Nephron (organoid): ENCODE results near the gene FAM72B.
"Not testable (repeated sequence)": the region's sequence is repeated elsewhere in the genome, so short reads cannot be mapped to it uniquely, and the experiment has no call there.

Experiments used
- H3K27ac Mint-ChIP-seq, 3 experiments: 2 replicates each; pipeline ENCODE4 v1.8.0; 2020; ENCODE audit warnings: mixed read lengths in 3 of 3, mild to moderate bottlenecking in 2 of 3, moderate library complexity in 1 of 3
- H3K27me3 Mint-ChIP-seq: 2 replicates; pipeline ENCODE4 v1.8.0; 2021; ENCODE audit warnings: low read depth, mild to moderate bottlenecking, moderate library complexity, mixed read lengths
- H3K36me3 Mint-ChIP-seq: 2 replicates; pipeline ENCODE4 v1.8.0; 2020; ENCODE audit warnings: low read depth, mixed read lengths
- H3K4me1 Mint-ChIP-seq: 2 replicates; pipeline ENCODE4 v1.8.0; 2020; ENCODE audit warnings: mixed read lengths
- H3K4me3 Mint-ChIP-seq, 3 experiments: 2 replicates each; pipeline ENCODE4 v1.8.0; 2020; ENCODE audit warnings: mild to moderate bottlenecking in 3 of 3, mixed read lengths in 3 of 3, moderate library complexity in 2 of 3
- H3K9me3 Mint-ChIP-seq: 2 replicates; pipeline ENCODE4 v1.8.0; 2020; ENCODE audit warnings: mixed read lengths

Gene FAM72B

DNA sequence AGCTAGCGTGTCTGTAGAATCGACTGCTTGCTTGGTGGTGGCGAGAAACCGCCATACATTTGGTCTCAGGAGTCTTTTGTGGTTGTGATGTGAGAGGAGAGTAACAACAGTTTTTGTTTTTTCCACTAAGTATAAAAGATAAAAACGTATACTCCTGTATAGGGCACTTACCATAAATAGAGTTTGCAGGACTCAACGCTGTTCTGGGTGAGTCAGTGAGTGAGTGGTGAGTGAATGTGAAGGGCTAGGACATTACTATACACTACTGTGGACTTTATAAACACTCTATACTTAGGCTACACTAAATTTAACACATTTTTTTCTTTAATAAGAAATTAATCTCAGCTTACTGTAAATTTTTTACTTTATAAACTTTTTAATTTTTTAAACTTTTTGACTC lies 43.7 kb downstream of the FAM72B start:
- not testable (repeated sequence) for H3K27me3 Mint-ChIP-seq, H3K9me3 Mint-ChIP-seq, H3K4me3 Mint-ChIP-seq, H3K4me1 Mint-ChIP-seq, H3K27ac Mint-ChIP-seq, H3K36me3 Mint-ChIP-seq

DNA sequence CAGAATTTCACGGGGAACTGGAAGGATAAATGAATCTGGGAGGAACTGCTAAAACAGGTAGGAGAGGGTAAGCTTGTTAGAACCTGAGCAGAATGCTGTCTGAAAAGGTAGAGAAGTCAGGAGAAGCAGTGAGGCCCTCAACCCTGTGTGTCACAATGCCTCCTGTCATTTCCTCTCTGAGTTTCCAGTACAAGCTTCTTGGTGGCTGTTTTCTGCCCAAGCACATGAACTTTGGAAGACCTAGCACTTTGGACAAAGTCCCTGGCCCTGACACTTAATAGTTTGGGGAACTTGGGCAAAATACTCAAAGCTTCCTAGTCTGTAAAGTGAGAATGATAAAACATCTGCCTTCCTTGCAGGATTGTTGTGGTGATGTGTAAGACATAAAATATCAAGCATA lies 52.6 kb downstream of the FAM72B start:
- H3K27me3 Mint-ChIP-seq, H3K9me3 Mint-ChIP-seq, H3K27ac Mint-ChIP-seq: not testable (repeated sequence)

DNA sequence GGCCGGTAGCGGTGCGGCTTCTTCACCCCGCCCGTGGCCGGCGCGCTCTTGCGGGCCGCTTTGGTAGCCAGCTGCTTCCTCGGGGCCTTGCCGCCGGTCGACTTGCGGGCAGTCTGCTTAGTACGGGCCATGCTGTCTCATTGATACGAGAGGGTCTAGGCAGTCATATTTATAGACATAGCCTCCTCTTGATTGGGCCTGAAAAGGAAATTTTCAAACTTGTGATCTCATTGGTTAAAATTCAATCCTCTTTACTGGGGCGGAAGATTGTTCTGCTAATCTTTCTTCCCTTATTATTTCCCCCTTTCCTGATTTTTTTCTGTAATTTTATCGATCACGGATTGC lies 65.7 kb downstream of the FAM72B start:
- H3K4me3 Mint-ChIP-seq, H3K27ac Mint-ChIP-seq, H3K27me3 Mint-ChIP-seq, H3K36me3 Mint-ChIP-seq, H3K9me3 Mint-ChIP-seq, H3K4me1 Mint-ChIP-seq: not testable (repeated sequence)

More for the DNA sequence above, 52.6 kb downstream of the FAM72B start:
- H3K4me3 Mint-ChIP-seq, H3K36me3 Mint-ChIP-seq, H3K4me1 Mint-ChIP-seq: not testable (repeated sequence)
